ENCODE results near the gene MMP23B.

DNA sequence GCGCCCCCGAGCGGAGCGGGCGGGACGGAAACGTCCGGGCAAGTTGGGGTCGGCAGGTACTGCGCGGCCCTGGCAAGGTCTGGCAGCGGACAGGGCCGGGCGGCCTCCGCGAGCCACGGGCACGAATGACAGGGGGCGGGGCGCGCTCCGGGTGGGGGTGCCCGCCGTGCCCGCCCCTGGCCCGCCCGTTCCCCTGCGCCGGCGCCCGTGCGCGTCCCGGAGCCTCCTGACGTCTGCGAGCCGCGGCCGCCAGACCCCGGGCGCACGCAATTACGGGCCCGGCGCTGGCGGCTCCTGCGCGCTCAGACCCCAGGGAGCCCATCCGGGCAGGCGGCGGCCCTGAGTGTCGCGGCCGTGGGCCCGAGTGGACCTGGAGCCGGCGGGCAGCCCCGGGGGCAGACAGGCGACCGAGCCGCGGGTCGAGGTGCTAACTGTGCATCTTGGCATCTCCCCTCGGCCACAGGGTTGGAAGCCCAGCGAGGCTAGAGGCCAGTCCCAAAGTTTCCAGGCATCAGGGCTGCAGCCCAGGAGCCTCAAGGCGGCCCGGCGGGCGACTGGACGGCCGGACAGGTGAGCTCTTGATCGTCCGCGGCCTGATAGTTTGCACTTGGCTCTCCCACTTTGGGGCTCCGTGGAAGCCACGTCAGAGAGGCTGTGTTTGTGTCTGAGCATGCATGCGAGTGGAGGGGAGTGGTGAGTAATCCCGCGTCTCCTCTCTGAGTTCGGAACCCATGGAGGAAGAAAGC, 15.8 kb upstream of the MMP23B start:
- TF ChIP-seq CTCF (IDR thresholded peaks at IDR 0.05), result no peak
- TF ChIP-seq POLR2A (IDR thresholded peaks at IDR 0.05), result no peak

Data from lower leg skin (tissue), 3 donors.